Measurements from ENCODE around the gene FLNB. TPM values are rescaled to one million over a fixed set of nuclear protein-coding genes. Genes with fewer than 3 reads are reported as not detected.

FLNB gene
- polyA plus RNA-seq, 4 donors, result 137 to 335 (median 205) TPM

- no peak overlapping the region for H3K4me3 ChIP-seq (ENCODE audit: low read depth in 1 of 3, low read length in 3 of 3)
- FAIRE-seq (no peak), DNase-seq (peak; percentile 87 to 89)
- H3K27me3 ChIP-seq (ENCODE audit: control insufficient read depth in 3 of 3, insufficient read depth in 3 of 3, low read length in 3 of 3), result no peaks in the 10 kb centered on the region
- H3K9me3 ChIP-seq (ENCODE audit: control insufficient read depth in 2 of 2, insufficient read depth in 1 of 2, low read depth in 1 of 2, low read length in 1 of 2), result no peaks in the 10 kb centered on the region
- H3K27ac ChIP-seq (ENCODE audit: low read depth in 1 of 3, low read length in 2 of 3), result peak overlapping the region in 1 of 3 donors; percentile 79
- H3K36me3 ChIP-seq (ENCODE audit: control insufficient read depth in 3 of 3, insufficient read depth in 2 of 3, low read depth in 1 of 3, low read length in 3 of 3), result no peaks in the 10 kb centered on the region
- 8 to 37% (median 20%) methylated on average over 4 of the region's 4 CpGs for WGBS, 3 donors
- peaks cover 0 to 73% (median 6%) of the 10 kb centered on the region in 3 donors for H3K4me1 ChIP-seq (ENCODE audit: control insufficient read depth in 3 of 3, insufficient read depth in 2 of 3, low read depth in 1 of 3, low read length in 2 of 3)
Measured at GRCh38 chr3:57977818-57978235, 30.4 kb upstream of the FLNB start.

- no peaks in the 10 kb centered on the region for H3K27me3 ChIP-seq (ENCODE audit: control insufficient read depth in 3 of 3, insufficient read depth in 3 of 3, low read length in 3 of 3)
- H3K9me3 ChIP-seq (ENCODE audit: control insufficient read depth in 2 of 2, insufficient read depth in 1 of 2, low read depth in 1 of 2, low read length in 1 of 2), result no peaks in the 10 kb centered on the region
- H3K36me3 ChIP-seq (ENCODE audit: control insufficient read depth in 3 of 3, insufficient read depth in 2 of 3, low read depth in 1 of 3, low read length in 3 of 3), result no peaks in the 10 kb centered on the region
- 50 to 59% (median 59%) methylated on average over 8 of the region's 8 CpGs for WGBS, 3 donors
- H3K4me1 ChIP-seq (ENCODE audit: control insufficient read depth in 3 of 3, insufficient read depth in 2 of 3, low read depth in 1 of 3, low read length in 2 of 3), result peaks cover 0 to 73% (median 6%) of the 10 kb centered on the region in 3 donors
- no peak for DNase-seq
- H3K4me3 ChIP-seq (ENCODE audit: low read depth in 1 of 3, low read length in 3 of 3), result no peak overlapping the region
- no peak for FAIRE-seq
- H3K27ac ChIP-seq (ENCODE audit: low read depth in 1 of 3, low read length in 2 of 3), result peak overlapping the region; percentile 15 to 79 (median 45)
Measured at GRCh38 chr3:57978316-57978715, 29.9 kb upstream of the FLNB start.

GRCh38 chr3:57980416-57980815, 27.8 kb upstream of the FLNB start:
- H3K9me3 ChIP-seq (ENCODE audit: control insufficient read depth in 2 of 2, insufficient read depth in 1 of 2, low read depth in 1 of 2, low read length in 1 of 2), result no peaks in the 10 kb centered on the region
- FAIRE-seq (no peak), DNase-seq (peak in 1 of 2 donors; percentile 61)
- WGBS, 3 donors, result 75 to 96% (median 86%) methylated on average over 1 of the region's 1 CpG
- peaks cover 6 to 72% (median 10%) of the 10 kb centered on the region in 3 donors for H3K4me1 ChIP-seq (ENCODE audit: control insufficient read depth in 3 of 3, insufficient read depth in 2 of 3, low read depth in 1 of 3, low read length in 2 of 3)
- H3K27me3 ChIP-seq (ENCODE audit: control insufficient read depth in 3 of 3, insufficient read depth in 3 of 3, low read length in 3 of 3), result no peaks in the 10 kb centered on the region
- H3K27ac ChIP-seq (ENCODE audit: low read depth in 1 of 3, low read length in 2 of 3), result no peak overlapping the region
- H3K36me3 ChIP-seq (ENCODE audit: control insufficient read depth in 3 of 3, insufficient read depth in 2 of 3, low read depth in 1 of 3, low read length in 3 of 3), result no peaks in the 10 kb centered on the region
- no peak overlapping the region for H3K4me3 ChIP-seq (ENCODE audit: low read depth in 1 of 3, low read length in 3 of 3)

- H3K9me3 ChIP-seq (ENCODE audit: control insufficient read depth in 2 of 2, insufficient read depth in 1 of 2, low read depth in 1 of 2, low read length in 1 of 2), result no peaks in the 10 kb centered on the region
- H3K4me3 ChIP-seq (ENCODE audit: low read depth in 1 of 3, low read length in 3 of 3), result no peak overlapping the region
- WGBS, 3 donors, result 63 to 71% (median 66%) methylated on average over 10 of the region's 10 CpGs
Measured at GRCh38 chr3:57981483-57982087, 26.6 kb upstream of the FLNB start.

GRCh38 chr3:57982561-57983243, 25.5 kb upstream of the FLNB start:
- Histone ChIP-seq H3K9me3 (ENCODE audit: control insufficient read depth in 2 of 2, insufficient read depth in 1 of 2, low read depth in 1 of 2, low read length in 1 of 2) (no peaks in the 10 kb centered on the region), H3K36me3 (ENCODE audit: control insufficient read depth in 3 of 3, insufficient read depth in 2 of 3, low read depth in 1 of 3, low read length in 3 of 3) (no peaks in the 10 kb centered on the region), H3K27me3 (ENCODE audit: control insufficient read depth in 3 of 3, insufficient read depth in 3 of 3, low read length in 3 of 3) (no peaks in the 10 kb centered on the region), H3K4me3 (ENCODE audit: low read depth in 1 of 3, low read length in 3 of 3) (no peak overlapping the region), H3K4me1 (ENCODE audit: control insufficient read depth in 3 of 3, insufficient read depth in 2 of 3, low read depth in 1 of 3, low read length in 2 of 3) (peaks cover 8 to 64% (median 10%) of the 10 kb centered on the region in 3 donors), H3K27ac (ENCODE audit: low read depth in 1 of 3, low read length in 2 of 3) (no peak overlapping the region)
- WGBS, 3 donors, result 86 to 92% (median 89%) methylated on average over 9 of the region's 9 CpGs
- DNase-seq (no peak), FAIRE-seq (no peak)

More at GRCh38 chr3:57981483-57982087, 26.6 kb upstream of the FLNB start:
- FAIRE-seq (no peak), DNase-seq (no peak)
- Histone ChIP-seq H3K27ac (ENCODE audit: low read depth in 1 of 3, low read length in 2 of 3) (no peak overlapping the region), H3K36me3 (ENCODE audit: control insufficient read depth in 3 of 3, insufficient read depth in 2 of 3, low read depth in 1 of 3, low read length in 3 of 3) (no peaks in the 10 kb centered on the region), H3K4me1 (ENCODE audit: control insufficient read depth in 3 of 3, insufficient read depth in 2 of 3, low read depth in 1 of 3, low read length in 2 of 3) (peaks cover 8 to 75% (median 10%) of the 10 kb centered on the region in 3 donors), H3K27me3 (ENCODE audit: control insufficient read depth in 3 of 3, insufficient read depth in 3 of 3, low read length in 3 of 3) (no peaks in the 10 kb centered on the region)

GRCh38 chr3:57983734-57984518, 24.3 kb upstream of the FLNB start:
- 3 to 13% (median 5%) methylated on average over 5 of the region's 5 CpGs for WGBS, 3 donors

GRCh38 chr3:57985176-57985983, 22.8 kb upstream of the FLNB start:
- H3K36me3 ChIP-seq (ENCODE audit: control insufficient read depth in 3 of 3, insufficient read depth in 2 of 3, low read depth in 1 of 3, low read length in 3 of 3), result no peaks in the 10 kb centered on the region
- no peak overlapping the region for H3K4me3 ChIP-seq (ENCODE audit: low read depth in 1 of 3, low read length in 3 of 3)
- no peaks in the 10 kb centered on the region for H3K9me3 ChIP-seq (ENCODE audit: control insufficient read depth in 2 of 2, insufficient read depth in 1 of 2, low read depth in 1 of 2, low read length in 1 of 2)
- peaks cover 6 to 45% (median 8%) of the 10 kb centered on the region in 3 donors for H3K4me1 ChIP-seq (ENCODE audit: control insufficient read depth in 3 of 3, insufficient read depth in 2 of 3, low read depth in 1 of 3, low read length in 2 of 3)
- no peaks in the 10 kb centered on the region for H3K27me3 ChIP-seq (ENCODE audit: control insufficient read depth in 3 of 3, insufficient read depth in 3 of 3, low read length in 3 of 3)
- 71 to 85% (median 72%) methylated on average over 9 of the region's 9 CpGs for WGBS, 3 donors
- FAIRE-seq (no peak), DNase-seq (no peak)
- H3K27ac ChIP-seq (ENCODE audit: low read depth in 1 of 3, low read length in 2 of 3), result peak overlapping the region; percentile 10 to 27 (median 17)

More at GRCh38 chr3:57983734-57984518, 24.3 kb upstream of the FLNB start:
- Histone ChIP-seq H3K36me3 (ENCODE audit: control insufficient read depth in 3 of 3, insufficient read depth in 2 of 3, low read depth in 1 of 3, low read length in 3 of 3) (no peaks in the 10 kb centered on the region), H3K4me3 (ENCODE audit: low read depth in 1 of 3, low read length in 3 of 3) (no peak overlapping the region), H3K4me1 (ENCODE audit: control insufficient read depth in 3 of 3, insufficient read depth in 2 of 3, low read depth in 1 of 3, low read length in 2 of 3) (peaks cover 8 to 52% (median 8%) of the 10 kb centered on the region in 3 donors), H3K9me3 (ENCODE audit: control insufficient read depth in 2 of 2, insufficient read depth in 1 of 2, low read depth in 1 of 2, low read length in 1 of 2) (no peaks in the 10 kb centered on the region), H3K27ac (ENCODE audit: low read depth in 1 of 3, low read length in 2 of 3) (peak overlapping the region; percentile 50 to 79 (median 68)), H3K27me3 (ENCODE audit: control insufficient read depth in 3 of 3, insufficient read depth in 3 of 3, low read length in 3 of 3) (no peaks in the 10 kb centered on the region)
- DNase-seq (peak; percentile 88 to 98), FAIRE-seq (no peak)

GRCh38 chr3:57985984-57986246, 22.3 kb upstream of the FLNB start:
- no peak for DNase-seq
- no peaks in the 10 kb centered on the region for H3K9me3 ChIP-seq (ENCODE audit: control insufficient read depth in 2 of 2, insufficient read depth in 1 of 2, low read depth in 1 of 2, low read length in 1 of 2)
- H3K27me3 ChIP-seq (ENCODE audit: control insufficient read depth in 3 of 3, insufficient read depth in 3 of 3, low read length in 3 of 3), result no peaks in the 10 kb centered on the region
- no peaks in the 10 kb centered on the region for H3K36me3 ChIP-seq (ENCODE audit: control insufficient read depth in 3 of 3, insufficient read depth in 2 of 3, low read depth in 1 of 3, low read length in 3 of 3)
- 97 to 100% (median 98%) methylated on average over 2 of the region's 2 CpGs for WGBS, 3 donors
- no peak overlapping the region for H3K27ac ChIP-seq (ENCODE audit: low read depth in 1 of 3, low read length in 2 of 3)
- H3K4me3 ChIP-seq (ENCODE audit: low read depth in 1 of 3, low read length in 3 of 3), result no peak overlapping the region
- no peak for FAIRE-seq
- H3K4me1 ChIP-seq (ENCODE audit: control insufficient read depth in 3 of 3, insufficient read depth in 2 of 3, low read depth in 1 of 3, low read length in 2 of 3), result peaks cover 6 to 41% (median 8%) of the 10 kb centered on the region in 3 donors
